Superior temporal gyrus (tissue), 1 donor: ENCODE measurements around the gene KRT76.
"Not testable (repeated sequence)": the region's sequence is repeated elsewhere in the genome, so short reads cannot be mapped to it uniquely, and the experiment has no call there.

ENCODE experiments used
- DNase-seq: peaks from one replicate; pipeline ENCODE4 v3.0.0-alpha.2; 2016; ENCODE audit errors: extremely low spot score

The KRT76 gene

DNA sequence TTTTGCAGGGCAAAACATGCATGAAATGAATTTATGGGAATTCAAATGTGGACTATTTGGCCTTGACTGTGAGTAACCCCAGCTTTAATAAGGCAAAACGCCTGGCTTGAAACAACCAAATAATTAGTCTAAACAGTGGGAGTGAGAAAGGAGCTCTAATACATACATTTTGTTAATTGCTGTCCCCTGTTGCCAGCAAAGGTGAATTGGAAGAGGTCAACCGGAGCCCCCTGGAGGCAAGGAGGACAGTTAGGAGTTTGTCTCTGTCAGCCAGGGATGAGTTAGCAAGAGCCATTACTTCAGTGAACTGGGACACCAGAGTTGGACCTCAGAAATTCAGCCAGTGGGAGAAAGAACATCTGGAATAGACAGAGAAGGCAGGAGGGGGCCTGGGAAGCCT lies 17.4 kb downstream of the KRT76 start:
- DNase-seq: no peak

- DNase-seq: no peak
Observed at GRCh38 chr12:52759218-52759617, 17.9 kb downstream of the KRT76 start.

DNA sequence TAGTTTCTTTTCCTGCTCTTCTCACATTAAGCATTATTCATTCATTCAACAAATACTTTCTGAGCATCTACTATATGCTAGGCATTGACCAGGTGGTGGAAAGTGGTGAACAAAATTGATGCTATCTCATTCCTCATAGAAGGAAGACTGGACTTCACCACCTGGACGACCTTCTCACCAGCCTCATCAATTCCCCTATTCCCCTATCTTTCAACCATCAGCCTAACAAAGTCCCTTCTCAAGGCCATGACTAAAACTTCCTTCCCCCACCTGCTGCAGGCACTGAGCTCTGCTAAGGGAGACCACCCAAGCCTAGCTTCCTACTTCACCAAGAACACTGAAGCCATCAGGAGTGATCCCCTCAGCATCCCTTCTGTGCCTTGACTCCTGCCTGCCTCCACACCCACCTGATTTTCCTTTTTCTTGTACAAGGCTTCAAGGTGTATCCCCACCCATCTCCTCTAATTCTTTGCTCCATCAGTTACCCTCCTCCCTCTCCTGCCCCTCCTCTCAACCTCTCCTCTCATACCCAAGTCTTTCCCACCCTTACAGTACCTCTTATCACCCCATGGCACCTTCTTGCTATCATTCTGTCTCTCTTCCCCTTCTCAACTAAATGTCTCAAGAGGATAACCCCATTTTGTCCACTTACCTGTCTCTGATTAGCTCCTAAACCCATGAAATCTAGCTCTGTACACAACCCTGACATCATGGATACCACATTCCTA lies 19.5 kb downstream of the KRT76 start:
- no peak for DNase-seq

- no peak for DNase-seq
Observed at GRCh38 chr12:52756281-52756960, 20.7 kb downstream of the KRT76 start.

DNA sequence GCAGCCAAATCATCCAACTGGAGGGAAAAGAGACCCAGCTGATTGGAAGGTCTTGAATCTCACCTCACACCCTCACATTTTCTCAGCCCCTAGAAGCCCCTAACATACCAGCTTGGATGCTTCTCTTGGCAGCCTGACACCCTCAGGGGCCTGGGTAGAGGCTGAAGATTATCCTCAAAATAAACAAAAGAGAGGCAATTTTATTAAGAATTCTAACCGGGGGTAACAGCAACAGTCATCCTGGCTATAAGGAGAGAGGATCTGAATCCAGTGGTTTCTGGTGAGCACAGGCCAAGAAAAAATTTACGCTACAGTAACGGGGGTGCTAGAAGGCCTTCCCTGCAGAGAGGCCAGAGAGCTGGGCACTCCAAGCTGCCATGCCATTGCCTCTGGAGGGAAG lies 21.6 kb downstream of the KRT76 start:
- no peak for DNase-seq

DNA sequence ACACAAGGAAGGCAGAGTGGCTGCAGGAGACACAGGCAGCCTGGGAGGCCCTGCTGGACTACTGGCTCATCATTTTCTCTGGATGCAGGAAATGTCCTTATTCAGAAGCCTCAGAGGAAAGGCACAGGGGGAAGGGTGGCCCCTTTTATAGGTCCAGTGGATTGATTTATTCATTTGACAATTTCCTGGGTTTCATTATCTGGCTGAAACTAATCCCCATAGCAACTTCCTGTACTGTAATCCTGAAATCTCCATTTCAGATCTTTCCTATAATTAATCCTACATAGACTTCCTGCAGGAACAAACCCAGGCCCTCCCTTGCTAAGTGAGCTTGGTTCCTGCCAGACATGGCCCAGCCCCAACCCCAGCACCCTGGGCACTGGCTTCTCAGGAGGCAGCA lies 23.0 kb downstream of the KRT76 start:
- no peak for DNase-seq

GRCh38 chr12:52753283-52753682 lies 23.9 kb downstream of the KRT76 start:
- DNase-seq: no peak

DNA sequence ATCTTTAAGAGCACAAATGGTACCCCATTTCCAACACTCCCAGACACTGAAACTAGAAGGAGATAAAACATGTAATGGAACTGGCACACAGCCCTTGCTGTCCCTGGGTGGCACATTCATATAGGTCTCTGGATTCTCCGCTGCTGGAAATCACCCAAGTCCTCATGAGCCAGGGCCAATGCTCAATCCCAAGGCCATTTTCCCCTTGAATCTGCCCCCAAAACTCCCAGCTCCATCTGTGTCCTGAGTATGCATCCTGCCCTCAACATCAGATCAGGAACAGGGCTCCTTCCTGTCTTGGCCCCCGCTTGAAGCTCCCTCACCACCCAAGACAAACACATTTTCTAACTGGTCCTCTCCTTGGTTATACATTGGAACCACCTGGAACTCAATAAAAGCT lies 24.6 kb downstream of the KRT76 start:
- no peak for DNase-seq

DNA sequence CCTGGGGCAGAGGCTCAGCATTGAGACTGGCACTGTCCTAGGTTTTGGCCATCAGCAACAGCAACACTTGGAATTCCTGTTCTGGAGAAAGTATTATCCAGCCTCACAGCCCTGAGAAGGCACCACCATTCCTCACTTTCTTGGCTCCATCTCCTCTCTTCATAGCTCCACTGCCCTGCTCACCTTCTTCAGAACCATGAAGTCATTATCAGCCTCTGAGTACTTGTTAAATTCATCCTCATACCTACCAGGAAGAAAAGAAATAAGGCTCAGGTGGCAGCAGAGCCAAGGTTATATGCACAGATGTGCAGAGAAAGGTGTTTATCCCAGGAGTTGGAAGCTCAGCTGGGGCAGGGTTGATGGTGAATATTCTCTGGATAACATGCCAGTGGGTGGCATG lies 25.4 kb downstream of the KRT76 start:
- DNase-seq: no peak

DNA sequence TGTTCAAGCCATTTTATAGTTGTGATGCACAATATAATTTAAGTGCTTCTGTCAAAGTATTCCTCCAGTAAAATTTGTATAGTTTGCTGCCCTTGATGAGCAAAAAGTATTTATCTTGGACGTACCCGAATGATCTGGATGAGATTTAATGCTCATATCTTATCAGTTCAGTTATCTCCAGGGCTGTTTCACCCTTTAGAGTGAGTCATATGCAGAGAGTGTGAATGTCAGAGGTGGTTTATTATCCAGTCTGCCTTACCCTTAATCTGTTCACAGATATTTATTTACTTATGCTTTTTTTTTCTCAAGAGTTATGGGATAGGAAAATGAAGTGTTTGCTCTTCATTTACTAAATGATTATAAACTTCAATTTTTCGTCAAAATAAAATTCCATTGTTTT lies 26.6 kb downstream of the KRT76 start:
- DNase-seq: not testable (repeated sequence)

- DNase-seq: no peak
Observed at GRCh38 chr12:52749827-52750226, 27.3 kb downstream of the KRT76 start.

DNA sequence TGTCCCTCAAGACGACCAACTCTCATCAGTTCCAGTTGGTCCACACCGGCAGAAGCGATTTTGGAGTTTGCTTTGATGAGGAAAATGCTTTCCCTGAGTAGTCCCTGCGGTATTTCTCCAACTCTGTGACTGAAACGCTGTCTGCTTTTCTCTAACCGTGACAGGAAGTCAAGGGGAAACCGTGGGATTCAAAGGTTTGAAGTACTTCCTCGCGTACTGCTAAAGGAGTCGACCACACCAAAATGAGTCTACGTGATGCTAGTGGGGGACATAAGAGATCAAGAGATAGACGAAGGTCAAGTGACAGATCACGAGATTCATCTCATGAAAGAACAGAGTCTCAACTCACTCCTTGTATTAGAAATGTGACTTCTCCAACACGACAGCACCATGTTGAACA lies 28.6 kb downstream of the KRT76 start:
- DNase-seq: no peak

DNA sequence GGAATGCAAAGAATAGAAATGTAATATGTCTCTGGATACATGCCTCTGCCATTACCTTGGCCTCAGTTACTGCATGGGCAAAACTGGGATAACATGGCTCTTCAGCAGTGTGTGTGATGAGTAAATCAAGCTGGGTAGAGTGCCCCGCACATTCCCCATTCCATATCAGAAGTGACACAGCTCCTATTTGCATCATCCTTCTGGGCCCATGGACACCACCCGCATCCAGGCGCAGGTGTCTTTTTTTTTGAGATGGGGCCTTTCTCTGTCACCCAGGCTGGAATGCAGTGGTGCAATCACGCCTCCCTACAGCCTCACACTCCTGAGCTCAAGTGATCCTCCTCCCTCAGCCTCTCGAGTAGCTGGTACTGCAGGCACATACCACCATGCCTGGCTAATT lies 31.6 kb downstream of the KRT76 start:
- DNase-seq: no peak

- no peak for DNase-seq
Observed at GRCh38 chr12:52744493-52745156, 32.5 kb downstream of the KRT76 start.

DNA sequence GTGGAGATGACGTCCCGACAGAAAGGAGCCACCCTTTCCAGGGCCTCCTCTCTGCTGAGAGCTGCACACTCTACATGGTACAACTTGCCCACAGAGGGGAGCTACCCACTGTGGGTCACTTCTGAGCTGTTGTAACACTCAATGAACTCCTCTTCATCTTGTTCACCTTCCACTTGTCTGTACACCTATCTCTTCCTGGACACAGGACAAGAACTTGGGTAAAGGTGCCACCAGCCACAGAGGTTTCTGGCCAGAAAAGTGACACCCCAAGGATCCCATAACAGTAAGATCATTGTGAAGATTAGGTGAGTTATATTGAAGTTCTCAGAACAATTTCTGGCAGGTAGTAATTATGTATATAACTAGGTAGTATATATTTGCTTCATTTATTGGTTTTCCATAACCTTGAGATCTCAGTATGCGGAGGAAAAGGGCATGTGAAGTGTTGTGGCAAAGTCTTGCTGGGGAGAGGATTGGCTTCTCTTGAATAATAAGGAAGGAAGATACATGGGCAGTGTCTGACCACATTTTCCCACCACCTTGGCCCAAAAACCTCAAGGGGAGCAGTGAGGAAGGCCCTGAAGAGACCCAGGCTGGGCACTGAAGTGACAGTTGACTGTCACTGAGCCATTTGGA lies 34.2 kb downstream of the KRT76 start:
- no peak for DNase-seq

GRCh38 chr12:52742196-52742580 lies 35.0 kb downstream of the KRT76 start:
- no peak for DNase-seq

DNA sequence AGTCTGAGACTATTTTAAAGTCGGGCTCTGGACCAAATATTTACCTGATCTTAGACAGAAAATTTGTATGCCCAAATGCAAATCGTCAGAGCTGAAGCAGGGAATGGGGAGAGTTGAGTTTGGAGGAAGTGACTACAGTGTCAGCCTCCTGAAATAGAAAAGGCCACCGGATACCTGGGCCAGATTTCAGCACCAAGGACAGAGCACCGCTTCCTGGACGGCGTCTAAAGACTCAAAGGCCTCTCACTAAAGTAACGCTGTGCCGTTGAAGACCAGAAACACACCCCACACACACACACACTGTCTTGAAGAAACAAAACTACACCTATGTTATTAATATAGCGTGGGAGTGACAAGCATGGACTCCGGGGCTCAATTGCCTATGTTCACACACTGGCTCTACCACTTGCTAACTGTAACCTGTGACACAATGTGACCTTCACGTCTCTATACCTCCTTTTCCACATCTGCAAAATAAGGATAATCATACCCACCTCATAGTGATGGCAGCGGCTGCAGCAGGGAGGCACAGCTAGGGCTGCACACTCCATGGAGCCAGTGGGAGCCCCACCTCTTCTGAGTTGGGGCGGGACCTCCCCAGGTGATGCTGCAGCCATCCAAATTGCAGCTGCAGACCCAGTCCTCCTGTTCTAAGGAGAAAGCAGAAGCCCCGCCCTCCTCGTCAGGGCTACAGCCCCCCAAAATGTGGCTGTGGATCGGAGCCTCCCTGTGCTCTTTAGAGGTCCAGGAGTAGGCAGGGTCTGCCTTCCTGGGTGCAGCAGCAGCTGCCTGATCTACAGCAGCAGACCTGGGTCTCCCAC lies 35.6 kb downstream of the KRT76 start:
- DNase-seq: no peak

DNA sequence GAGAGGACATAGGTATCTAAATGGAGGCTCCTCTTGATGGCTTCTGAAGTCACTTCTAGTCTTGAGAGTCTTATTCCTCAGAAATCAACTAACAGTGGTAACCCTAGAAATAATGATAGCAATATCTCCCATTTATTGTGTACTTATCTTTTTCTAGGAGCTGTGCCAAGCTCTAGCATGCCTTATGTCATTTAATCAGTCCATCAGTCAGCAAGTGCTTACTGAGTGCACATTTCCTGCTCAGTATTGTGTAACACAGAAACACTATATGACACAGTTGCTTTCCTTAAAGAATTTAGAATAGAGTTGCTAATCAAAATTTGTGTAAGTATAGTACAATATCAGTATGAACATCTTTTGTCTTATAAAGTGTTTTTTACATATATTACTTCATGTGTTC lies 36.6 kb downstream of the KRT76 start:
- DNase-seq: no peak

GRCh38 chr12:52739963-52740362 lies 37.2 kb downstream of the KRT76 start:
- DNase-seq: no peak

DNA sequence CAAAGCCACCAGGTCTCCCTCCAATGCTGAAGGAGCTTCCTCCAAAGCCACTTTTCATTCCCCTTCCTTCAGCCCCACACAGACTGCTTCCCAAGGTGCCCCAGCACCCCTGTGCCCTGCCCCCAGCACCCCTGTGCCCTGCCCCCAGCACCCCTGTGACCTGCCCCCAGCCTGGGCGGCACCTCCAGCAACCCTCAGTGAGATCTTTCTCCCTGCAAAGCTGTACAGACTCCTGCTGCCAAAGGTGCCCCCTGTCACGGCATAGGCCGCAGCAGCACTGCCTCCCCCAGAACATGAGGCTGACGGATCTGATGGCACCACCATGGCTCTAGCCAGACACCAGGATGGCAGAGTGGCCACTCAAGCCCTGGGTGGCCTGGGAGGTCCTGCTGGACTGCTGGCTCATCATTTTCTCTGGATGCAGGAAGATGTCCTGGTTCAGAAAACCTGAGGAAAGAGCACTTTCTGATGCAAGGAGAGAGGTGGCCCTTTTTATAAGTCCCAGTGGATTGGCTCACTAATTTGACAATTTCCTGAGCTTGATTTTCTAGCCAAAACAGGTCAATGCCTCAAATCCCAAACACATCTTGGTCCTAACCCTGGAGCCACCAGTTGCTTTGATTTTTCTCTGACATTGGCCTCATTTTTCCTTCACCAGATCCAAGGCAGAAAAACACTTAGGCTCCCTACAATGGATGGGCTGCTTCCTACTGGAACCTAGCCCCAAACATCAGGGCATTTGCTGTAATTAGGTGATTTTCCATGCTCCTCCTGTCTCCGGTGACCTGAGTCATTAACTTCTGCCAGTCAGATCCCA lies 41.1 kb downstream of the KRT76 start:
- no peak for DNase-seq

- no peak for DNase-seq
Observed at GRCh38 chr12:52735106-52735505, 42.0 kb downstream of the KRT76 start.
